Activated T-cell treated with anti-CD3 and anti-CD28 coated beads for 4 hours (primary cell): ENCODE results near the gene CDH4.

Source experiments
- DNase-seq: peaks from one replicate; pipeline ENCODE4 v3.0.0-alpha.2; 2020

The CDH4 gene

GRCh38 chr20:61803416-61803914 lies 551.4 kb downstream of the CDH4 start:
- no peak for DNase-seq

GRCh38 chr20:61803915-61804751 lies 552.1 kb downstream of the CDH4 start:
- DNase-seq = no peak

DNA sequence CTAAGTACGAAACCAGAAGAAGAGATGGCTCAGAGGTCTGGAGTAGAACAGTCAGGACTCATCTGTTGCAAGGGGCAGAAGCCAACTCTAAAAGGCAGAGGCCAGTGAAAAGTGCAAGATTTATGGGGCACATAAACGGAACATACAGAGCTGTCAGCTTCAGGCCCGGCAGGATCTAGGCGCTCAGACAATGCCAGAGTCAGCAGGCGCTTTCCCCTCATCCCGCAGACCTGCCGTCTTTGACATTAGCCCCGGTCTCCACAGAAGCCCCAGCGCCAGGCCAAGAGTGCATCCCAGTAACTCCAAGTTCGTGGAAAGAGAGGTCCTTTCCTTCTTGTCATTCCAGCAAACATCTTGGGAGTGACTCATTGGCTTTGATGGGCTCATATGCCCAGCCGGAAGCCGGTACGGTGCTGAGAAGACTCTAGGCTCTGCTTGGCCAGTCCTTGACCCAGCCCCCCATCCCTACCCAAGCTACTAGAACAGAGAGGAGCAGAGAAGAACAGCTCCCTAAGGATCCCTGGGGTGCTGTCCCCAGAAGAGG lies 552.8 kb downstream of the CDH4 start:
- DNase-seq = no peak

DNA sequence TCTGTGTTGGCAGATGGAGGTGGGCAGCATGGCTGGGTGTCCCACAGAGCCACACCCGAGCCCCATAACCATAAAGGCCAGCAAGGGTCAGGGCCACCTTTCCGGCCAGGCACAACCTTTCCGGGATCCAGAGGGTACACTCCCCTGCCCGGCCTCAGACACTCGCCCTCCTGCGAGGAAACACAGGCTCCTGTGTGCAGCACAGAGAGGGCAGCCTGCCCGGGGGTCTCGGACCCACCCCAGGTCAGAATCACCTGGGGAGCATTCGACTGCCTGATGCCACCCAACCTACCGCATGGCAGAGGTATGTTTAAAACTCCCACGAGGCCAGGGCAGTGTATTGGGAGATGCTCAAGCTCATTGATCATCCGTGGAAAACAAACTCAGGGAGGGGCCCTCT lies 553.3 kb downstream of the CDH4 start:
- no peak for DNase-seq

DNA sequence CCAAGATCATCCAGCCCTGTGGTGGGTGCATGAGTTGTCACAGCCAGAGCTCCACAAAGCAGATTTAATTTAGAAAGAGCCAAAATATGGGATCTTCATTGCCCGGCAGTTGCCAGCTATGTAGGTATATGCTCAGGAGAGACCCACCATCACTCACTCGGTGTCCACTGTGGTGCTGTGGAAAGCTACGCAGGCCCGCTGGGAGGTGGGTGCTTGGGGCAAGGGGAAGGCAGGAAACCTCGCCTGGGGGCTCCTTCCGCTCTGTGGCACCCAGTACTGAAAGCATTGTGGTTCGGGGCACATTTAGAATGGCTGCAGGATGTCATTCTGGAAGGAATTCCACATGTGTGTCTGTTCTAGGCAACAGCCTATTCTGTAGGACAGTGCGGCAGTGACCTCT lies 553.7 kb downstream of the CDH4 start:
- no peak for DNase-seq

DNA sequence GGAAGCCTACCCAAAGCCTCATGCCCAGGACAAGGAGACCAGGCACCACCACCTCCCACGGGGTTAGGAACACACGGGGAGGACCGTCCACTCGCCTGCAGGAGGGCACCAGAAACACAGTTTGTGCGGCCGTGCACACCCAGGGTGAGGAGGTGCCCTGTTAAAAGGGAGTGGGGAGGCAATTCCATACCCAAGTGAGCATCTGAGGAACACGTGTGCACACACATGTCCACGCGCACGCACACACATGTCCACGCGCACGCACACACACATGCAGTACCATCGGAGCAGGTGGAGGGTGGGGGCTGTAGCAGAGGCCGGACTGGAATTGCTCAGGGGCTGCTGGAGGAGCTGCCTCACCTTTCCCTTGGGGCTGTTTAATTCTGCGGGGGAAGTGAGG lies 554.3 kb downstream of the CDH4 start:
- no peak for DNase-seq

DNA sequence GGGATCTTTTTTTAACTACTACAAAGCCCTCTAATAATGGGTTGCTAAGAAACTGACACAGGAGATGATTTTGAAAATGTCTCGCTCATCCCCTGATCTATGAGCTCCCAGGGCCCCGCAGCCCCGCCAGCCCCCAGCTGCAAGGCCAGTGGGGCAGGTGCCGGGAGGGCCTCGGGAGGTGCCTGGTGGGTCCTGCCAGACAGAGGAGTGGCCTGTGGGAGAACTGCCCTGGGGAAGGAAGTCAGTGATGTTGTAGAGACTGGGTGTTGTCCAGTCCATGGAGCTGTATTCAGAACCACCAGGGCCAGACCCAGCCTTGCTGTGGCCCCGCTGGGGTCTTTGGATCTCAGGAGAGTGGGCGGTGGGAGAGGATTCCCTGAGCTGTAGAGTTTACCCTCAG lies 554.9 kb downstream of the CDH4 start:
- no peak for DNase-seq

DNA sequence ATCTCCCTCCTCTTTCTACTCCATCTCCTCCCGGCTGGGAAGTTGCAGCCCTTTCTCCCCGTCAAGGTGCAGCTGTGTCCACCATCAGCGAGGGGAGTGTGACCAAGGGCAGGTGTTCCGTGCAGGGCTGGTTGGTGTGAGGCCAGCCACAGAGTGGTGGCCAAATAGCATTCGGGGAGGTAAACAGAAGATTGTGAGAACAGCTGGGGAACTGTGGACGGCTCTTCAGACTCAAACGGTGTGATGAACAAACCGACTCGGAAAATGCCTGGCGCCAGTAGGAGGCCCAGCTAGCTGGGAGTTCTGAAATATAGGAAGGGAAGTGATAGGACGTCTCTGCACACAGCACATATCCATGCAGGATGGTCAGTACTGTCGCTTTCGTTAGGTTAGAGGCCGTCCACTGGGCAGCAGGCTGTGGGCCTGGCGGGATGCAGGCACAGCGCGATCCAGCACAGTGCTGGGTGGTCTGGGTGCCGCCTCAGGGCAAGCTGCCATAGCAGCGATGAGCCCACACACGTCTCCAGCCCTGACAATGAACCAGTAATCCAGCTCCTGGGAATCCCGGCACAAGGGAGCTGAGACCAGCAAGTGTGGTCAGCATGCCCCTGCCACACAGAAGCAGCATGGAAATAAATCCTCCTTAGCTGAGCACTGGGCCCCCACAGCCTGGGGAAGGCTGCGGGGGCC lies 555.6 kb downstream of the CDH4 start:
- no peak for DNase-seq

DNA sequence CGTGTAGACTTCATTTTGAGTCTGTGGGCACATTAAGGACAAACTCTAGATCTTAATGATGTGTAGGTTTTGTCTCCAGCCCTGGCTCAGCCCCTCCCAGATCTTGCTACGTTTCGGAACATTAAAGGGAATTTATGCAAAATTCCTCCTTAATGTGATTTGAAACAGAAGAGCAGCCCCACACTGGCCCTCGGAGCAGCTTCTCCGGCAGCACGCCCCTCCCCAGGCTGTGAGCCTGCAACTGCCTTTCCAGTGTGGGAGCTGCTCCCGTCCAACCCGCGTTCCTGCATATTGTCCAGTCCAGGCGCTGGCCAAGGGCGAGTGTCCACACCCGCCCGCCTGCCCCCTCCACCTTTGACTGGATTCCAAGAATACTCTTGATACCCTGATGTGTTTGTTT lies 556.4 kb downstream of the CDH4 start:
- no peak for DNase-seq

GRCh38 chr20:61809006-61809770 lies 557.1 kb downstream of the CDH4 start:
- no peak for DNase-seq

- DNase-seq = no peak
These were observed 558.1 kb downstream of the CDH4 start for GRCh38 chr20:61810066-61810737.

DNA sequence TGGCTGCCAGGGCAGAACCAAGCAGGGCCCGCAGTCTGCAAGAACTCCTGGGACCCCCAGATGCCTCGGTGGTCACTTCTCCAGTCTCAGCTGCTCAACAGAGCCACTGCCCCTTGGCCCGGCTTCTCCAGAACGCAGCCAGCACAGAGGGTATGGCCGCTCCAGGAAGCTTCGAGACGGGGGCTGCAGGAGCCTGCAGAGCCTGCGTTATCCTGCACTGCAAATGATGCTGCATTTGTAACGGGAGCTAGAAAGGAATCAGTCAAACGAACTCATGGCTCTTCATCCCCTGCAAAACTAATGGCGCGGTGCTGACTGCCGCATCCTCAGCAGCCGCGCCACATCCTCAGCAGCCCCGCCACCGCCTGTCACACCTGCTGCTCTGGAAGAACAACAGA lies 558.7 kb downstream of the CDH4 start:
- no peak for DNase-seq

DNA sequence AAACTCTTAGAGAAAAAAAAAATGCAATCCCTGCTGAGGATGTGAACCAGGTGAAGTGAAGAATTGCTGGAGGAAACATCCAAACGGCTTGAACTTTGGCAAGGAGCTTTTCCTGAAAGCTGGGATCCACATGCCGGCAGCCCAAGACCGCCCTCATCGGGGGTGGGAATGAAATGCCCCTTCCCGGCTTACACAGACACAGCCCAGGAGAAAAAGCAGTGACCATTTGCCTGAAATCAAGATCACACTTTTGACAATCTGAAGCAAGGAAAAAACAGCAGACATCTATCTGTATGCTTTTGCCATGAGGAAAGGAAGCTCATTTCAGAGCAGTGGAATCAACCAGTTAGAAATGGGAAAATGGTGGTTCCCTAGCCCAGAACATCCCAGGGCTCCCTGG lies 559.1 kb downstream of the CDH4 start:
- DNase-seq = no peak

DNA sequence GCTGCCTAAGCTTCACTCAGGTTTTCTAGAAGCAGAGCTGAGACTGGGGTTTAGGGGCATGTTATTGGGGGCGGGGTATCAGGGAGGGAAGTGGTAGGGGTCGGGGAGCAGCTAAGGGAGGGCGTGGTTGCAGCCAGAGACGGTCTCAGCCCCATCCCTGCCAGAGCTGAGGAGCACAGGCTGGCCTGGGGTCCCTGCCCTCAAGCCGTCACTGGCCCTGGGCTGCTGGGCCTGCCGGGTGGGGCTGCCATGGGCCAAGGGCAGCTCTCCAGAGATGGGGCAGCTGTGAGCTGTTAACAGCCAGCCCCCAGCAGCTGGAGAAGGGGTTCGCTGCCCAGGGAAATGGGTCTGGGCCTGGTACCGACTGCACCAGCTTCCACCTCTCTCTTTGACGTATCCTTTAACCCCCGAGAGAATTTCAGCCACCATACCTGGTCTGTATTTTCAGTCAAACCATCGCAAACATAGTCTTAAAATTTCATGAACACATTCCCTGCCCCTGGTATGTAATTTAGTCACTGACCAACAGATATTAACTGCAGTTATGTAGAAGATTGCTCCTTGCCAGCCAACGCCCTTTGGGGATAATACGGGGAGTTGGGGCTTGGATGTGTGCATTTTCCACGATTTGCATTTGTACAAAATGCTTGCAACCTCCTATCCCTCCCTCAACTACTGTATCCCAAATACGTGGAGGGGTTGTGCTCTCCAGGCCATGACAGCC lies 560.2 kb downstream of the CDH4 start:
- DNase-seq = no peak

- DNase-seq = no peak
These were observed 560.9 kb downstream of the CDH4 start for GRCh38 chr20:61812845-61813485.

DNA sequence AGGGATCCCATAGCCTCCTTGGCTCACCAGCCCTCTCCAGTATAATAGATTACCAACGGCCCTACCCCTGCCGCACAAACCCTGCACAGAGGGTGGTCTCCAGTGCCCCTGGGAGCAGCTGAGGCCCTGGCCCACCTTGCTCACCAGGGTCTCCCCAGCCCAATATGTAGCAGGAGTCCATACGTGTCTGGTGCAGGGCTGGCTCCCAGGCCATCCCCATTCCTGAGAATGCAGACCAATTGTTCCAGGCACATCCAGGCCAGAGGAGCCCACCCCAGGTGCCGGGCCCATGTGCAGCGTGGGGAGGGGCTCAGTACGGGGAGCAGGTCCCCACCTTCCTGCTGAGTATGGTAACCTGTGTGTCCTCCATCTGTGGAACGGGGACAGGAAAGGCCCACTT lies 561.7 kb downstream of the CDH4 start:
- no peak for DNase-seq

GRCh38 chr20:61814244-61814643 lies 562.2 kb downstream of the CDH4 start:
- no peak for DNase-seq

- DNase-seq = no peak
These were observed 562.7 kb downstream of the CDH4 start for GRCh38 chr20:61814726-61815125.

- no peak for DNase-seq
These were observed 563.1 kb downstream of the CDH4 start for GRCh38 chr20:61815176-61815575.

GRCh38 chr20:61815678-61816077 lies 563.6 kb downstream of the CDH4 start:
- DNase-seq = no peak
